ENCODE results near the gene CAPG.

GRCh38 chr2:85437488-85438200 lies 27.5 kb upstream of the CAPG start:
- TF ChIP-seq HMGN3 (IDR thresholded peaks at IDR 0.05; ENCODE audit: borderline replicate concordance, extremely low read depth, insufficient read length, low read depth, low read length) = peak; percentile 72
- peak; percentile 81 for TF ChIP-seq BHLHE40 (IDR thresholded peaks at IDR 0.05; ENCODE audit: low read length)
- TF ChIP-seq CTCF (IDR thresholded peaks at IDR 0.05 in 2 of 3, conservative IDR thresholded peaks at IDR 0.05 in 1 of 3; ENCODE audit: insufficient read depth in 2 of 3, low read depth in 1 of 3, low read length in 3 of 3) = no peak
- no peak for TF ChIP-seq ZNF318 (IDR thresholded peaks at IDR 0.05; ENCODE audit: borderline replicate concordance in 1 of 2, low read depth in 1 of 2)
- no peak for TF ChIP-seq HNRNPUL1 (IDR thresholded peaks at IDR 0.05; ENCODE audit: low read length)
- no peak for TF ChIP-seq RERE (CRISPR knock-in tag; IDR thresholded peaks at IDR 0.05; ENCODE audit: borderline replicate concordance)
